Ovary (tissue), 3 donors: Measurements from ENCODE around the gene CCDC13.

Experiments
- EP300 ChIP-seq: sonication (generic); formaldehyde crosslinking; IDR thresholded peaks from one replicate; pipeline ENCODE4 v1.6.1; 2017; ENCODE audit warnings: antibody characterized with exemption
- TF ChIP-seq, protein P1 (sequence below), 3 donors: fragments of 450-650 bp in 2 of 3; fragments of 200-600 bp in 1 of 3; IDR thresholded peaks; one replicate each; pipeline versions ENCODE4 v1.5.1 to v1.8.0; 2016 to 2022; ENCODE audit warnings: antibody characterized with exemption in 3 of 3, mild to moderate bottlenecking in 1 of 3
- donor health status: DM: no; HTN: no; CAD: no.

GRCh38 chr3:42747581-42747980 is 25.5 kb downstream of the CCDC13 start:
- TF ChIP-seq, protein P1, sequence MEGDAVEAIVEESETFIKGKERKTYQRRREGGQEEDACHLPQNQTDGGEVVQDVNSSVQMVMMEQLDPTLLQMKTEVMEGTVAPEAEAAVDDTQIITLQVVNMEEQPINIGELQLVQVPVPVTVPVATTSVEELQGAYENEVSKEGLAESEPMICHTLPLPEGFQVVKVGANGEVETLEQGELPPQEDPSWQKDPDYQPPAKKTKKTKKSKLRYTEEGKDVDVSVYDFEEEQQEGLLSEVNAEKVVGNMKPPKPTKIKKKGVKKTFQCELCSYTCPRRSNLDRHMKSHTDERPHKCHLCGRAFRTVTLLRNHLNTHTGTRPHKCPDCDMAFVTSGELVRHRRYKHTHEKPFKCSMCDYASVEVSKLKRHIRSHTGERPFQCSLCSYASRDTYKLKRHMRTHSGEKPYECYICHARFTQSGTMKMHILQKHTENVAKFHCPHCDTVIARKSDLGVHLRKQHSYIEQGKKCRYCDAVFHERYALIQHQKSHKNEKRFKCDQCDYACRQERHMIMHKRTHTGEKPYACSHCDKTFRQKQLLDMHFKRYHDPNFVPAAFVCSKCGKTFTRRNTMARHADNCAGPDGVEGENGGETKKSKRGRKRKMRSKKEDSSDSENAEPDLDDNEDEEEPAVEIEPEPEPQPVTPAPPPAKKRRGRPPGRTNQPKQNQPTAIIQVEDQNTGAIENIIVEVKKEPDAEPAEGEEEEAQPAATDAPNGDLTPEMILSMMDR (IDR thresholded peaks at IDR 0.05) = no peak
- no peak for TF ChIP-seq EP300
